ENCODE results near the gene PCGF2. TPM values are rescaled to one million over a fixed set of nuclear protein-coding genes. Genes with fewer than 3 reads are reported as not detected.
A peak's percentile ranks its signal among the peaks of the same experiment; 100 is the strongest.

The PCGF2 gene
- total and polyA plus RNA-seq, 2 of the 8 experiments (the other 6 are each of a cell fraction or from before 2014, with no cell fraction given) = 42.1 to 93.3 TPM

DNA sequence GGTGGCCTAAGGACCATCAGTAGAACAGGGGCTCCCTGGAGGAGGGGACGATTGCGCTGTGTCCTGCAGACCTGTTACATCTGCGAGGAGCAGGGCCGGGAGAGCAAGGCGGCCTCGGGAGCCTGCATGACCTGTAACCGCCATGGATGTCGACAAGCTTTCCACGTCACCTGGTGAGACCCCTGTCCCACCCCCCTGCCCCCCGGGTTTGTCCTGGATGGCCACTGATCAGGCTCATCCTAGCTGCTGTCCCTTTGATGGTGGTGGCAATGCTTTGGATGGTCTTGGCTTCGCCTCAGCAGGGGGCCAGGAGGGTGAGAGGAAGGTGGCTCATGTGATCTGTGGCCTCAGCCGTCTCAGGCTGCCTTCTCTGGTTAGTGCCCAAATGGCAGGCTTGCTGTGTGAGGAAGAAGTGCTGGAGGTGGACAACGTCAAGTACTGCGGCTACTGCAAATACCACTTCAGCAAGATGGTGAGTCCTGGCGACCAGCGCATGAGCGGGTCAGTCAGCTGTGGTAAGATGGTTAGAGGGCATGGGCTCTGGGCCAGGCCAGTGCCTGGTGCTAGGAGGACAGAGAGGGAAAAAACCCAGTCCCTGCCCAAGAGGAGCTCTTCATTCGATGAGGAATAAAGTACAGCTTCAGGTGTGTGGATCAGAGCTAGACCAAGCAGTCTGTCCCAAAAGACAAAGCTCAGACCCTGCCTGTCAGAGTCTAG, 38.9 kb downstream of the PCGF2 start:
- Histone ChIP-seq H4K8ac (ENCODE audit: extremely low read depth, insufficient read depth, low read length) (no peak overlapping the region), H3K79me1 (ENCODE audit: low read depth, low read length) (no peaks in the 10 kb centered on the region), H4K5ac (ENCODE audit: insufficient read length, low read depth, low read length) (no peak overlapping the region), H3K9me3 (ENCODE audit: insufficient read depth in 2 of 2, low read depth in 1 of 2, low read length in 1 of 2) (no peaks in the 10 kb centered on the region), H2AFZ (ENCODE audit: low read length) (no peak overlapping the region), H2BK12ac (ENCODE audit: low read depth, low read length) (peak overlapping the region; percentile 56; the same call in 1 of the 2 replicates), H3K79me2 (ENCODE audit: control insufficient read depth in 1 of 2, insufficient read depth in 2 of 2, low read length in 2 of 2) (no peaks in the 10 kb centered on the region), H4K91ac (replicated peaks; ENCODE audit: insufficient read length, low read length) (no peak overlapping the region), H3K4me3 (ENCODE audit: extremely low read depth in 1 of 4, insufficient read depth in 2 of 4, low read depth in 3 of 4, low read length in 4 of 4) (no peak overlapping the region), H3K9ac (replicated peaks in 1 of 4; ENCODE audit: extremely low read depth in 1 of 4, low read depth in 3 of 4, low read length in 3 of 4) (no peak overlapping the region), H3K14ac (ENCODE audit: insufficient read length) (no peak overlapping the region), H3K27ac (ENCODE audit: low read depth, low read length) (no peak overlapping the region), H2AK5ac (ENCODE audit: low read depth, low read length) (no peak overlapping the region; the same call in 1 of the 2 replicates), H2BK15ac (ENCODE audit: low read length) (no peak overlapping the region), H2BK120ac (replicated peaks; ENCODE audit: low read depth, low read length) (no peak overlapping the region), H3K18ac (ENCODE audit: extremely low read depth, low read length) (no peak overlapping the region), H3K56ac (replicated peaks; ENCODE audit: insufficient read length, low read depth, low read length) (no peak overlapping the region), H3K4me2 (ENCODE audit: insufficient read depth in 1 of 2, low read depth in 2 of 2, low read length in 2 of 2) (no peak overlapping the region), H2BK5ac (ENCODE audit: low read depth, low read length) (no peak overlapping the region), H3K36me3 (ENCODE audit: control insufficient read depth in 2 of 4, insufficient read depth in 4 of 4, low read length in 3 of 4) (no peaks in the 10 kb centered on the region), H2BK20ac (ENCODE audit: low read length) (no peak overlapping the region), H3K23ac (ENCODE audit: insufficient read length) (no peak overlapping the region), H3K4me1 (replicated peaks in 1 of 4; ENCODE audit: control insufficient read depth in 3 of 4, insufficient read depth in 4 of 4, low read length in 3 of 4) (peaks cover 7 to 35% (median 25%) of the 10 kb centered on the region in 4 experiments), H3K4ac (replicated peaks; ENCODE audit: insufficient read length, low read depth, low read length) (no peak overlapping the region), H3K27me3 (replicated peaks in 1 of 4; ENCODE audit: control insufficient read depth in 3 of 4, extremely low read depth in 1 of 4, insufficient read depth in 3 of 4, low read length in 3 of 4) (peaks cover 4 to 45% (median 28%) of the 10 kb centered on the region in 4 experiments), H3K23me2 (ENCODE audit: low read depth, low read length) (peaks cover 18% of the 10 kb centered on the region), H4K20me1 (replicated peaks in 1 of 2; ENCODE audit: control insufficient read depth in 1 of 2, insufficient read depth in 2 of 2, low read length in 2 of 2) (peaks cover 4 to 8% of the 10 kb centered on the region in 2 experiments)
- WGBS, 2 experiments (ENCODE audit: extremely low coverage in 1 of 2, insufficient coverage in 1 of 2, insufficient read length in 1 of 2, insufficient replicate concordance in 2 of 2, low coverage in 1 of 2, low lambda C conversion rate in 2 of 2, missing lambda C conversion rate in 1 of 2) = 91% methylated on average over 18 of the region's 18 CpGs; no CpG with 5 or more reads in 1 of the 2 experiments
- POLR2A ChIA-PET (ENCODE audit: partially characterized antibody) = interaction anchor here (0.6 to 2.7 kb wide), 10 partner anchors 7 to 104 kb away, joined by 3 to 24 read pairs (median 4); no protein-coding TSS in a partner anchor
- CTCF ChIA-PET (ENCODE audit: partially characterized antibody) = interaction anchor here (0.6 to 3.4 kb wide), 16 partner anchors 9 to 102 kb away, joined by 3 to 21 read pairs (median 6); no protein-coding TSS in a partner anchor
- DNase-seq (ENCODE audit: low read depth in 1 of 2, low spot score in 2 of 2) (no peak), FAIRE-seq (no peak)
- TF ChIP-seq POLR2A (IDR thresholded peaks at IDR 0.05; ENCODE audit: control extremely low read depth in 1 of 2, low read depth in 2 of 2, low read length in 2 of 2) (no peak), GTF2F1 (IDR thresholded peaks at IDR 0.05; ENCODE audit: borderline replicate concordance, low read depth, low read length) (no peak), RFX5 (IDR thresholded peaks at IDR 0.05; ENCODE audit: borderline replicate concordance, low read depth, low read length) (no peak), SIX5 (IDR thresholded peaks at IDR 0.05; ENCODE audit: low read depth, low read length) (no peak), KDM4A (IDR thresholded peaks at IDR 0.05; ENCODE audit: low read depth, low read length, severe bottlenecking) (no peak), NANOG (IDR thresholded peaks at IDR 0.05; ENCODE audit: insufficient read depth, low read depth, low read length, poor library complexity, severe bottlenecking) (no peak), RBBP5 (IDR thresholded peaks at IDR 0.05; ENCODE audit: borderline replicate concordance, low read depth, low read length) (no peak), JUND (IDR thresholded peaks at IDR 0.05; ENCODE audit: low read length) (no peak), PHF8 (conservative IDR thresholded peaks at IDR 0.05; ENCODE audit: low read depth, low read length) (no peak), EGR1 (IDR thresholded peaks at IDR 0.05; ENCODE audit: borderline replicate concordance, low read depth, low read length) (no peak)
- TF ChIP-seq, protein P1, sequence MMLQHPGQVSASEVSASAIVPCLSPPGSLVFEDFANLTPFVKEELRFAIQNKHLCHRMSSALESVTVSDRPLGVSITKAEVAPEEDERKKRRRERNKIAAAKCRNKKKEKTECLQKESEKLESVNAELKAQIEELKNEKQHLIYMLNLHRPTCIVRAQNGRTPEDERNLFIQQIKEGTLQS (IDR thresholded peaks at IDR 0.05; ENCODE audit: insufficient read depth, low read depth, low read length) = no peak
